Sigmoid colon (tissue), 7 donors: ENCODE data around the gene OPRD1. TPM values are rescaled to one million over a fixed set of nuclear protein-coding genes. Genes with fewer than 3 reads are reported as not detected.

Experiments used
- DNase-seq: peaks from one replicate; pipeline ENCODE4 v3.0.0-alpha.2; 2019
- H3K27ac ChIP-seq, 4 donors: fragments of 200-600 bp; sonication (generic); one replicate each; pipeline ENCODE4 v1.5.1; 2016 to 2019; ENCODE audit warnings: mild to moderate bottlenecking in 1 of 4
- H3K27me3 ChIP-seq, 3 donors: fragments of 200-600 bp; sonication (generic); one replicate each; pipeline ENCODE4 v1.5.1; 2019; ENCODE audit warnings: mild to moderate bottlenecking in 1 of 3
- H3K36me3 ChIP-seq, 4 donors: fragments of 200-600 bp; sonication (generic); one replicate each; pipeline ENCODE4 v1.5.1; 2016 to 2019
- H3K4me1 ChIP-seq, 4 donors: fragments of 200-600 bp; sonication (generic); one replicate each; pipeline ENCODE4 v1.5.1; 2017 to 2019
- H3K4me3 ChIP-seq, 4 donors: fragments of 200-600 bp; sonication (generic); one replicate each; pipeline ENCODE4 v1.5.1; 2017 to 2019; ENCODE audit warnings: mild to moderate bottlenecking in 2 of 4, moderate library complexity in 1 of 4
- H3K9me3 ChIP-seq, 4 donors: fragments of 200-600 bp in 3 of 4; sonication (generic) in 3 of 4; one replicate each; pipeline versions ENCODE4 v1.5.1 to v1.6.1; 2013 to 2019
- EP300 ChIP-seq, 4 donors: sonication (generic); formaldehyde crosslinking; IDR thresholded peaks; one replicate each; pipeline ENCODE4 v1.6.1; 2017; ENCODE audit warnings: antibody characterized with exemption in 4 of 4
- POLR2A ChIP-seq, 2 donors: fragments of 450-650 bp; IDR thresholded peaks; one replicate each; pipeline ENCODE4 v1.6.1; 2016; ENCODE audit warnings: antibody characterized with exemption in 2 of 2, mild to moderate bottlenecking in 2 of 2, moderate library complexity in 2 of 2
- POLR2AphosphoS5 ChIP-seq, 4 donors: sonication (generic); formaldehyde crosslinking; IDR thresholded peaks; one replicate each; pipeline ENCODE4 v1.6.1; 2017; ENCODE audit warnings: antibody characterized with exemption in 4 of 4
- WGBS, 2 donors: extraction: QIAGEN DNeasy Blood & Tissue Kit; methylation state at CpG; one replicate each; pipeline ENCODE4 v1.1.7; 2013; 5-methylcytosine and 5-hydroxymethylcytosine counted together
- intact Hi-C: fragments of 100-400 bp; cut with DNase I; formaldehyde crosslinking; loops from one replicate; pipeline ENCODE4 v1.15.1; 2023
- polyA plus RNA-seq, 3 donors: library from polyadenylated mRNA; stranded (reverse); fragments of 200-250 nt; gene quantifications; one replicate each; pipeline ENCODE4 v1.2.3, GENCODE V29; 2013
- total RNA-seq, 4 donors: library from RNA; depleted of rRNA; stranded (reverse); fragments of >200 nt; gene quantifications; one replicate each; pipeline ENCODE4 v1.1.0, GENCODE V29; 2016
- TF ChIP-seq, protein P1 (sequence below), 4 experiments: fragments of 450-650 bp in 3 of 4; fragments of 200-600 bp in 1 of 4; IDR thresholded peaks; one replicate each; pipeline ENCODE4 v1.5.1; 2016 to 2019; ENCODE audit warnings: antibody characterized with exemption in 4 of 4, mild to moderate bottlenecking in 3 of 4, moderate library complexity in 2 of 4
- donor health status: healthy with polysubstance abuse.
- donor health status: Bipolar disorder and iron deficiency.
- donor health status: healthy.

OPRD1 gene
- total and polyA plus RNA-seq, 7 donors, result under 0.01 to 1.8 (median 0.42) TPM; not detected in 1

DNA sequence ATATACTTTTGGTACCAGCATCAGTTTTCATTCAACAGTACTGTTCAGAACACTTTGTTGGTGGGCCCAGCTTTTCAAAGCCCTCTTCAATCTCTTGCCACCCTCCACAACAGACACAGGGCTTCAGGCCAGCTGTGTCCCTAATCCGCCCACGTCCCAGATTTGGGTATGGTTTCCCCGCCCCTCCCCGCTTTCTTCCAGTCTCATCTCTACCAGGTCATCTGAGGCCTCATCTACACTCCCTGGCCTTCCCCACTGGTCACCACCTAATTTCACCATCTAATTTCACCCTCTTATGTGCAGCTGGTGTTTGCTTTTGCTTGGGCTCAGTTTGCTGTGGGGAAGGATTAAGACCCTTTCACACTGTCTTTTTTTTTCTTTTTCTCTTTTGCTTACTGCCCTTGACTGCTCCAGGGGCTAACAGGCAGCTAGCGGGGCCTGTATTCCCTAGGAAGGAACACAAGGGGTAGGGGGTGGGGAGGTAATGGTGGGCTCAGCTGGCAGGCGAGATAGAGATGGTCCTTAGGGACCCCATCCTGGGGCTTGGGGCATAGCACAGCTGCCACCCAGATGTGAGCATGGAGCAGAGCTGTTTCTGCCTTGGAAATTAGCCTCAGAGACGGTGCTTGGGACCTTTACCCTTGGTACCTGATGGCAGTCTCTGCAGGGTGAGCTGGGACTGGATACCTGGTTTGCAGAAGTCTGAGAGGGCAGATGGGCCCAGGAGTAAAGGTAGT, 98.6 kb downstream of the OPRD1 start:
- DNase-seq, result no peak
- WGBS, 2 donors, result 90 to 92% methylated on average over 7 of the region's 7 CpGs
- Histone ChIP-seq H3K4me3 (no peak overlapping the region), H3K27ac (no peak overlapping the region), H3K4me1 (peaks cover 0 to 15% (median 9%) of the 10 kb centered on the region in 4 donors), H3K36me3 (no peaks in the 10 kb centered on the region), H3K27me3 (no peaks in the 10 kb centered on the region), H3K9me3 (no peaks in the 10 kb centered on the region)
- intact Hi-C loops, result loop anchor here (10.0 kb wide), 1 partner anchor 214 kb away; the partner anchor contains the start of gene TMEM200B
- TF ChIP-seq, protein P1, sequence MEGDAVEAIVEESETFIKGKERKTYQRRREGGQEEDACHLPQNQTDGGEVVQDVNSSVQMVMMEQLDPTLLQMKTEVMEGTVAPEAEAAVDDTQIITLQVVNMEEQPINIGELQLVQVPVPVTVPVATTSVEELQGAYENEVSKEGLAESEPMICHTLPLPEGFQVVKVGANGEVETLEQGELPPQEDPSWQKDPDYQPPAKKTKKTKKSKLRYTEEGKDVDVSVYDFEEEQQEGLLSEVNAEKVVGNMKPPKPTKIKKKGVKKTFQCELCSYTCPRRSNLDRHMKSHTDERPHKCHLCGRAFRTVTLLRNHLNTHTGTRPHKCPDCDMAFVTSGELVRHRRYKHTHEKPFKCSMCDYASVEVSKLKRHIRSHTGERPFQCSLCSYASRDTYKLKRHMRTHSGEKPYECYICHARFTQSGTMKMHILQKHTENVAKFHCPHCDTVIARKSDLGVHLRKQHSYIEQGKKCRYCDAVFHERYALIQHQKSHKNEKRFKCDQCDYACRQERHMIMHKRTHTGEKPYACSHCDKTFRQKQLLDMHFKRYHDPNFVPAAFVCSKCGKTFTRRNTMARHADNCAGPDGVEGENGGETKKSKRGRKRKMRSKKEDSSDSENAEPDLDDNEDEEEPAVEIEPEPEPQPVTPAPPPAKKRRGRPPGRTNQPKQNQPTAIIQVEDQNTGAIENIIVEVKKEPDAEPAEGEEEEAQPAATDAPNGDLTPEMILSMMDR (IDR thresholded peaks at IDR 0.05), result no peak
- TF ChIP-seq EP300 (IDR thresholded peaks at IDR 0.05) (no peak), POLR2A (IDR thresholded peaks at IDR 0.05) (no peak), POLR2AphosphoS5 (IDR thresholded peaks at IDR 0.05) (no peak)

DNA sequence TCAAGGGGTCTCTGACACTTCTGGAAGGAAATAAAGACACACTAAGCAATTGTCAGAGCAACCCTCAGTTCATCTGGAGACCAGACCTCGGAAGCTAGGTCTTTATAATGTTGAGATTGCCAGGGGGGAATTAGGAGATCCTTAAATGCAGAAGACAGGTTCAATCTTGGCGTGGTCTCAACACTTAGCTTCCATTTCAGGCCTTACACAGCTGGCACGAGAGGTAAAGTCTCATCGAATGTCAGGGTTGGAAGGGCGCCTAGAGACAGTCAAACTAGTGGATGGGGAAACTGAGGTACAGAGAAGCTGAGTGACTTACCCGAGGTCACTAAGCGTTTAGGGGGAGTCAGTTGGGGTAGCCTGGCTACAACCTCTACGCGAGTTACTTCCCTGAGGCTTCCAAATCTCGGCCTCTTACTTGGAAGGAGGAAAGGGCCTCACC, 101.8 kb downstream of the OPRD1 start:
- no peak for DNase-seq
- intact Hi-C loops, result loop anchor here (2.0 to 10.0 kb wide), 2 partner anchors 27 to 211 kb away; partner anchors contain the start of gene TMEM200B
- Histone ChIP-seq H3K4me3 (peak overlapping the region; percentile 40 to 89 (median 63)), H3K27me3 (no peaks in the 10 kb centered on the region), H3K27ac (peak overlapping the region; percentile 66 to 78 (median 72)), H3K36me3 (no peaks in the 10 kb centered on the region), H3K9me3 (no peaks in the 10 kb centered on the region), H3K4me1 (peaks cover 0 to 15% (median 9%) of the 10 kb centered on the region in 4 donors)
- WGBS, 2 donors, result 24 to 33% methylated on average over 10 of the region's 10 CpGs
- no peak for TF ChIP-seq POLR2A (IDR thresholded peaks at IDR 0.05)
- TF ChIP-seq EP300 (IDR thresholded peaks at IDR 0.05), result no peak
- TF ChIP-seq POLR2AphosphoS5 (IDR thresholded peaks at IDR 0.05), result no peak
- TF ChIP-seq, protein P1 (IDR thresholded peaks at IDR 0.05), result no peak

DNA sequence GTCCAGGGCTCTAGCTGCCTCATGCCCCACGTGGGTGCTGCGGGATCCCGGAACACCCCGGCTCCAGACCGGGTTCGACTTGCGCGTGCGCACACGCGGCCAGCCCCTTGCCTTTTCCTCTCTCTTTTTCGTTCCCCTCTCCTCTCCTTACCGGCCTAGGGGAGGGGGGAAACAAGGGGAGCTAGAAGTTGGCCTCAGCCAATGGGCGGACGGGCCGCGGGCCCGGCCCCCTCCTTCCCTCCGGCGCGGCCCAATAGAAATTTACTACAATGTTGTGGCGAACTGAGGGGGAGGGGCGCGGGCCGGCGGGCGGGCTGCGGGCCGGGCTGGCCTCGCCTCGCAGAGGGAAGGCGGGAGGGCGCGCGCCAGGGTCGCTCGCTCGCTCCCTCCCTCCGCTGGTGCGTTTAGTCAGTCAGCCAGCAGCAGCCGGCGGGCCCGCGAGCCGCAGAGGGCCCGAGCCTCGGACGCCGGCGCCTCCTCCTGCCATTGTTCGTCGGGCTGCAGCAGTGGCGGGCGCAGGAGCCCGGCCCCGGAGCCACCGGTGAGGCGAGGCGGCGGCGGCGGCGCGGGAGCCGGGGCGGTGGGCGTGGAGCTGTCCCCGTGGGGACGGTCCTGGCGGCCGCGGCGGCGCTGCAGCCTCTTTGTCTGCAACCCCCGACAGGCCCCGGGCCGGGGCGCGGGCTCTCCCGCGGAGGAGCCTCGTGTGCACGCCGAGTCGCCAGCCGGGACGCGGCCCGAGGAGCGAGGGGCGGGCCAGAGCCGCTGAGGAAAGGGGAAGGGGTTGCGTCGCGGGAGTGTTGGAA, 102.5 kb downstream of the OPRD1 start, which contains the start of gene EPB41:
EPB41 (plus strand) TSS at position 342 of the 803 bp plus-strand sequence. CDS start 72,869 bp downstream, outside the sequence.
- Histone ChIP-seq H3K4me1 (peaks cover 0 to 15% (median 9%) of the 10 kb centered on the region in 4 donors), H3K27ac (peak within 1 kb of the TSS; percentile 66 to 78 (median 72)), H3K4me3 (peak within 1 kb of the TSS; percentile 40 to 89 (median 63)), H3K9me3 (no peaks in the 10 kb centered on the region), H3K36me3 (no peaks in the 10 kb centered on the region), H3K27me3 (no peaks in the 10 kb centered on the region)
- TF ChIP-seq EP300 (IDR thresholded peaks at IDR 0.05) (peak in 1 of 4 donors; percentile 18), POLR2AphosphoS5 (IDR thresholded peaks at IDR 0.05) (peak in 2 of 4 donors; percentile 39 to 72), POLR2A (IDR thresholded peaks at IDR 0.05) (no peak)
- WGBS, 2 donors, result 0 to 1% methylated on average over 95 of the region's 95 CpGs
- peak; percentile 95 for DNase-seq
- intact Hi-C loops, result loop anchor here (2.0 to 10.0 kb wide), 2 partner anchors 28 to 210 kb away; partner anchors contain the start of gene TMEM200B

DNA sequence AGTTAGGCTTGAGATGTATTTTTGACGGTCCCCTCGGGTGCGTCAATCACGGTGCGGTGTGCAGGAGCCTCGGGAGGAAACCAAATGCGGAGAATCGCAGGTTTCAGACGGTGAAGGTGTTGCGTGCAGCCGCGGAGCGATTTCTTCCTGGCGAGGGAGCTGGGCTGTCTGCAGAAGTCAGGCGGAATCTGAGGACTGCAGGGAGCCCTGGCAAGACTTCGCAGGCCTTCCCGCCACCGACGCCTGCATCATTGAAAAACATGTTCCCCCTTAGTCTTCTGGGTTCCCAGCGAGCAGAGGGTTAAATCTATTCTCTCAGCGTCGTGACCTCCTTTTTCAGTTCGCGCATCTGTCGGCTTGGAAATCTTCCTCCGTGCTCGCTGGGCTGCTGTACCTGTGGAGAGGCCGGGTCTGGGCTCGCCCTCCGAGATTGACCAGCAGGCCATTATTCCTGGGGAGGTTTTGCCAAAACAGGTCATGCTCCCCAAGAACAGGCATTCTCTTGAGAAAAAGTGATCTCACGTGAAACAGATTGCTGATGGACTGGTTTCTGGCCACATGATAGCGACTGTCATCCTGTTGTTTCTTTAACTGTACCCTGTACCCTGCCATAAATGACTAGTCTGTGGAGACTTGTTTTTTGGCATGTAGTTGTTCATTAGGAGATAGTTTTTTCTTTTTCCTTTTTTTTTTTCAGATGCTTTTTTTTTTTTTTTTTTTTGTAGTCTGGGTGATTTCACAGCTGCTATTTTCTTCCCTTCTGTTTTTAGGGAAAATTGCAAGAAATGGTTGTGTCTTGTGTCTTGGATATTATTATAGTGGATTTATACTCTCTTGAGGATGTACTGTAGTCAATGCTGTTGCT, 103.3 kb downstream of the OPRD1 start:
- peak overlapping the region; percentile 66 to 78 (median 72) for H3K27ac ChIP-seq
- intact Hi-C loops, result loop anchor here (2.0 to 10.0 kb wide), 2 partner anchors 28 to 210 kb away; partner anchors contain the start of gene TMEM200B
- TF ChIP-seq EP300 (IDR thresholded peaks at IDR 0.05) (no peak), POLR2AphosphoS5 (IDR thresholded peaks at IDR 0.05) (no peak), POLR2A (IDR thresholded peaks at IDR 0.05) (no peak)
- TF ChIP-seq, protein P1 (IDR thresholded peaks at IDR 0.05), result no peak
- H3K9me3 ChIP-seq, result no peaks in the 10 kb centered on the region
- peaks cover 0 to 15% (median 9%) of the 10 kb centered on the region in 4 donors for H3K4me1 ChIP-seq
- peak overlapping the region; percentile 40 to 89 (median 63) for H3K4me3 ChIP-seq
- WGBS, 2 donors, result 1 to 2% methylated on average over 32 of the region's 32 CpGs
- DNase-seq, result no peak
- H3K36me3 ChIP-seq, result no peaks in the 10 kb centered on the region
- no peaks in the 10 kb centered on the region for H3K27me3 ChIP-seq
